ENCODE data around the gene DEDD. TPM values are rescaled to one million over a fixed set of nuclear protein-coding genes. Genes with fewer than 3 reads are reported as not detected.

The DEDD gene
- total RNA-seq, 1 experiment from 2014 or later: 33.8 TPM

- H3K9me3 Mint-ChIP-seq (ENCODE audit: unreplicated experiment): no peaks in the 10 kb centered on the region
- POLR2A ChIA-PET: no interaction called here
These were observed 21.4 kb downstream of the DEDD start for GRCh38 chr1:161111117-161111516.

GRCh38 chr1:161106431-161106830 lies 26.0 kb downstream of the DEDD start:
- H3K36me3 Mint-ChIP-seq (ENCODE audit: insufficient read depth, unreplicated experiment): peaks cover 18% of the 10 kb centered on the region
- no peak for DNase-seq
- POLR2A ChIA-PET: no interaction called here
- intact Hi-C loops (cut with micrococcal nuclease; ENCODE audit: unreplicated experiment): no loop called here
- CTCF ChIA-PET: no interaction called here
- H3K4me3 Mint-ChIP-seq (ENCODE audit: unreplicated experiment): no peak overlapping the region
- Histone ChIP-seq H3K4me3 (ENCODE audit: low read depth, low read length) (no peak overlapping the region), H3K4me1 (no peaks in the 10 kb centered on the region), H3K27me3 (replicated peaks; ENCODE audit: control insufficient read depth, insufficient read depth, low read length) (no peaks in the 10 kb centered on the region), H3K36me3 (ENCODE audit: control insufficient read depth, insufficient read depth, low read length) (no peaks in the 10 kb centered on the region), H3K9me3 (no peaks in the 10 kb centered on the region)
- H3K9me3 Mint-ChIP-seq (ENCODE audit: unreplicated experiment): no peaks in the 10 kb centered on the region
- TF ChIP-seq CTCF (IDR thresholded peaks at IDR 0.05; ENCODE audit: insufficient read depth in 1 of 2, low read depth in 1 of 2, low read length in 1 of 2, severe bottlenecking in 1 of 2, unreplicated experiment in 1 of 2): no peak
- no peaks in the 10 kb centered on the region for H3K4me1 Mint-ChIP-seq (ENCODE audit: low read depth, unreplicated experiment)
- no peak overlapping the region for H3K27ac Mint-ChIP-seq (ENCODE audit: unreplicated experiment)
- BruUV-seq (replicated peaks): no TSS peak
- H3K27me3 Mint-ChIP-seq (ENCODE audit: insufficient read depth, unreplicated experiment): no peaks in the 10 kb centered on the region

More at GRCh38 chr1:161111117-161111516, 21.4 kb downstream of the DEDD start:
- BruUV-seq (replicated peaks): no TSS peak
- Mint-ChIP-seq H3K36me3 (ENCODE audit: insufficient read depth, unreplicated experiment) (peaks cover 18% of the 10 kb centered on the region), H3K4me1 (ENCODE audit: low read depth, unreplicated experiment) (no peaks in the 10 kb centered on the region), H3K27me3 (ENCODE audit: insufficient read depth, unreplicated experiment) (no peaks in the 10 kb centered on the region), H3K27ac (ENCODE audit: unreplicated experiment) (no peak overlapping the region), H3K4me3 (ENCODE audit: unreplicated experiment) (no peak overlapping the region)
- H3K36me3 ChIP-seq (ENCODE audit: control insufficient read depth, insufficient read depth, low read length): 0 out of 2 replicates have a peak, but pooled peaks cover 1% of the 10 kb centered on the region
- no peaks in the 10 kb centered on the region; the same call in 1 of the 2 replicates for H3K4me1 ChIP-seq
- CTCF ChIA-PET: no interaction called here
- intact Hi-C loops (cut with micrococcal nuclease; ENCODE audit: unreplicated experiment): no loop called here
- no peaks in the 10 kb centered on the region for H3K9me3 ChIP-seq
- H3K4me3 ChIP-seq (ENCODE audit: low read depth, low read length): no peak overlapping the region
- no peak for TF ChIP-seq CTCF (IDR thresholded peaks at IDR 0.05; ENCODE audit: insufficient read depth in 1 of 2, low read depth in 1 of 2, low read length in 1 of 2, severe bottlenecking in 1 of 2, unreplicated experiment in 1 of 2)
- no peaks in the 10 kb centered on the region for H3K27me3 ChIP-seq (replicated peaks; ENCODE audit: control insufficient read depth, insufficient read depth, low read length)
- DNase-seq: no peak

GRCh38 chr1:161100556-161100955 lies 31.9 kb downstream of the DEDD start:
- no TSS peak for BruUV-seq (replicated peaks)
- Mint-ChIP-seq H3K9me3 (ENCODE audit: unreplicated experiment) (no peaks in the 10 kb centered on the region), H3K27ac (ENCODE audit: unreplicated experiment) (no peak overlapping the region), H3K27me3 (ENCODE audit: insufficient read depth, unreplicated experiment) (no peaks in the 10 kb centered on the region), H3K36me3 (ENCODE audit: insufficient read depth, unreplicated experiment) (peaks cover 31% of the 10 kb centered on the region), H3K4me1 (ENCODE audit: low read depth, unreplicated experiment) (peaks cover 16% of the 10 kb centered on the region), H3K4me3 (ENCODE audit: unreplicated experiment) (no peak overlapping the region)
- Histone ChIP-seq H3K9me3 (no peaks in the 10 kb centered on the region), H3K36me3 (ENCODE audit: control insufficient read depth, insufficient read depth, low read length) (no peaks in the 10 kb centered on the region; the same call in 1 of the 2 replicates), H3K27me3 (replicated peaks; ENCODE audit: control insufficient read depth, insufficient read depth, low read length) (no peaks in the 10 kb centered on the region), H3K4me1 (no peaks in the 10 kb centered on the region), H3K4me3 (ENCODE audit: low read depth, low read length) (no peak overlapping the region)
- DNase-seq: no peak
- intact Hi-C loops (cut with micrococcal nuclease; ENCODE audit: unreplicated experiment): no loop called here
- POLR2A ChIA-PET: no interaction called here
- CTCF ChIA-PET: no interaction called here
- no peak for TF ChIP-seq CTCF (IDR thresholded peaks at IDR 0.05; ENCODE audit: insufficient read depth in 1 of 2, low read depth in 1 of 2, low read length in 1 of 2, severe bottlenecking in 1 of 2, unreplicated experiment in 1 of 2)

All from Caco-2 (cell line).